Naive thymus-derived CD4-positive, alpha-beta T cell (primary cell): ENCODE results near the gene BHLHE23. TPM values are rescaled to one million over a fixed set of nuclear protein-coding genes. Genes with fewer than 3 reads are reported as not detected.

Experiments used
- ATAC-seq: fragments of 150-1000 bp; cut with Tn5 transposase; 2 replicates; pipeline ENCODE4 v1.10.0; 2021; ENCODE audit warnings: mild to moderate bottlenecking, moderate library complexity
- CTCF ChIA-PET: fragments of 350-600 bp; sonication (Branson Sonifier 250); formaldehyde crosslinking; loops from one replicate; lab custom pipeline; 2021; ENCODE audit warnings: antibody characterized with exemption; lab: Charles Lee
- POLR2A ChIA-PET: fragments of 350-600 bp; sonication (Branson Sonifier 250); formaldehyde crosslinking; loops from one replicate; lab custom pipeline; 2021; ENCODE audit warnings: antibody characterized with exemption, inconsistent platforms; lab: Charles Lee
- DNase-seq, 9 donors: peaks; one replicate each; pipeline versions ENCODE4 v3.0.0 to v3.0.0-alpha.2; 2020 to 2022; ENCODE audit warnings: mixed read lengths in 1 of 9
- H3K27ac ChIP-seq: one replicate; pipeline ENCODE4 v1.7.0; 2013; ENCODE audit warnings: mild to moderate bottlenecking, low read depth, low read length, moderate library complexity
- H3K27me3 ChIP-seq, 2 donors: one replicate each; pipeline ENCODE4 v1.7.0; 2013; ENCODE audit warnings: low read length in 2 of 2, mild to moderate bottlenecking in 2 of 2, moderate library complexity in 2 of 2; ENCODE audit not compliant: control insufficient read depth in 2 of 2, insufficient read depth in 2 of 2
- H3K36me3 ChIP-seq, 3 experiments: 1 replicate in 2 of 3; 2 replicates in 1 of 3; pipeline ENCODE4 v1.7.0; 2013; ENCODE audit warnings: low read length in 3 of 3, mild to moderate bottlenecking in 3 of 3, moderate library complexity in 1 of 3; ENCODE audit not compliant: insufficient read depth in 3 of 3, control insufficient read depth in 2 of 3
- H3K4me1 ChIP-seq, 2 donors: one replicate each; pipeline ENCODE4 v1.7.0; 2013; ENCODE audit warnings: low read length in 2 of 2, mild to moderate bottlenecking in 2 of 2, moderate library complexity in 1 of 2; ENCODE audit not compliant: control insufficient read depth in 2 of 2, insufficient read depth in 2 of 2
- H3K4me3 ChIP-seq: 2 replicates; pipeline ENCODE4 v1.7.0; 2013; ENCODE audit warnings: mild to moderate bottlenecking, low read length
- H3K9me3 ChIP-seq, 3 experiments: 1 replicate in 2 of 3; 2 replicates in 1 of 3; pipeline ENCODE4 v1.7.0; 2013; ENCODE audit warnings: low read length in 3 of 3; ENCODE audit not compliant: control insufficient read depth in 2 of 3
- H3K27ac Mint-ChIP-seq, 9 donors: one replicate each; pipeline ENCODE4 v1.8.0; 2020 to 2022; ENCODE audit warnings: mixed read lengths in 9 of 9, mild to moderate bottlenecking in 8 of 9, moderate library complexity in 5 of 9, inconsistent platforms in 2 of 9
- H3K27me3 Mint-ChIP-seq, 5 donors: one replicate each; pipeline ENCODE4 v1.8.0; 2021 to 2022; ENCODE audit warnings: mixed read lengths in 5 of 5, mild to moderate bottlenecking in 1 of 5
- H3K36me3 Mint-ChIP-seq, 5 donors: one replicate each; pipeline ENCODE4 v1.8.0; 2020 to 2022; ENCODE audit warnings: mixed read lengths in 5 of 5, mild to moderate bottlenecking in 3 of 5, inconsistent platforms in 1 of 5
- H3K4me1 Mint-ChIP-seq, 7 donors: one replicate each; pipeline ENCODE4 v1.8.0; 2020 to 2022; ENCODE audit warnings: mixed read lengths in 7 of 7, mild to moderate bottlenecking in 3 of 7, inconsistent platforms in 1 of 7
- H3K4me3 Mint-ChIP-seq, 10 donors: one replicate each; pipeline ENCODE4 v1.8.0; 2020 to 2022; ENCODE audit warnings: mild to moderate bottlenecking in 10 of 10, mixed read lengths in 10 of 10, moderate library complexity in 6 of 10, inconsistent platforms in 2 of 10
- H3K9me3 Mint-ChIP-seq, 11 donors: one replicate each; pipeline ENCODE4 v1.8.0; 2020 to 2022; ENCODE audit warnings: mixed read lengths in 11 of 11, mild to moderate bottlenecking in 4 of 11, inconsistent platforms in 1 of 11, moderate library complexity in 1 of 11
- intact Hi-C, 2 donors: fragments of 100-400 bp; cut with micrococcal nuclease; formaldehyde crosslinking; loops; one replicate each; pipeline ENCODE4 v1.15.1; 2023
- polyA plus RNA-seq, 2 donors: library from polyadenylated mRNA; unstranded; fragments of 300-500 nt; fragmentation: Illumina TruSeq; gene quantifications; one replicate each; pipeline ENCODE4 v1.2.3, GENCODE V29; 2021
- total RNA-seq, 6 experiments: library from RNA in 5 of 6; stranded (reverse) in 5 of 6; gene quantifications; 1 replicate in 5 of 6; 2 replicates in 1 of 6; pipeline ENCODE4 v1.2.3 and lab custom pipeline; 2021 to 2026

Gene BHLHE23
- total and polyA plus RNA-seq, 7 experiments from 2014 or later, result not detected

- no peak overlapping the region for H3K27ac ChIP-seq
- no peaks in the 10 kb centered on the region for H3K4me1 ChIP-seq
- no peaks in the 10 kb centered on the region for H3K36me3 ChIP-seq
- H3K9me3 ChIP-seq, result no peaks in the 10 kb centered on the region
- CTCF ChIA-PET, result no interaction called here
- POLR2A ChIA-PET, result no interaction called here
- Mint-ChIP-seq H3K27ac (peak overlapping the region in 1 of 9 donors; percentile 20), H3K9me3 (no peaks in the 10 kb centered on the region), H3K27me3 (peaks cover 6 to 19% (median 9%) of the 10 kb centered on the region in 5 donors), H3K36me3 (no peaks in the 10 kb centered on the region), H3K4me1 (peaks cover 7 to 31% (median 10%) of the 10 kb centered on the region in 7 donors), H3K4me3 (peak overlapping the region in 2 of 10 donors; percentile 9 to 62)
- DNase-seq, result no peak
- intact Hi-C loops, result no loop called here
- no peak for ATAC-seq
- H3K27me3 ChIP-seq, result peaks cover 0 to 3% of the 10 kb centered on the region in 2 donors
- H3K4me3 ChIP-seq, result no peak overlapping the region
These were observed 24.7 kb upstream of the BHLHE23 start for GRCh38 chr20:63031251-63032014.

DNA sequence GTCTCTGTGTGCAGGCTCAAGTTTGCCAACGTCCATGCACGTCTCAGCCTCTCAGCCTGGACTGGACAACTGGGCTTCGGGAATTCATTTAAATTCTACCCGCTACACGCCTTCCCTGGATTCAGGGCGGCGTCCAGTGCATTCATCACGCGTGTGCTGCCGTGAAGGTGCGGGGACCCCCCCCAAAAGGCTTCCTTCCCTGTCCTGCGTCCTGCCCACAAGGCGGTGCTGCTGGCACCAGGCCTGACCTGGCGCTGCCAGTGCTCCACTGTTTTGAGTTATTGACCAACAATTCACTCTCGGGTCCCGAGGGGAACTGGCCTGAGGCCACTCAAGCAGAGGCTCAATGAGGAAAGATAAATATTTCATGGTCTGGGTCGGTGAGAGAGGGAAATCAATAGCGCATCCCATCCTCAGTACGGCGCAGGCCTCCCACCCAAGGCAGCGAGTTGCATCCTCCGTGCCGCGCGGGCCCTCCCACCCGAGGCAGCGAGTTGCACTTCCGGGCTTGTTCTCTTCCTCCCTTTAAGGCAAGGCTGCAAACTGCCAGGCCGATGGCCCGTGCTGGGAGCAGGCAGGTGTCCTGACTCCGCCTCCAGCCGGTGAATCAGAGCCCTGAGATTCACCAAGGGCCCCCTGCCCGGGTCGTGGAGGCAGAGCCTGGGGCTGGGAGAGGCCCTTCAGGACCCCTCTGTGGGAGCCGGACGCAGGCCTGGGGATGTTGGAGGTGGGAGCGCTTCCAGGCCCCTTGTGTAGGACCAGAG lies 22.8 kb upstream of the BHLHE23 start:
- no peaks in the 10 kb centered on the region for H3K9me3 ChIP-seq
- no peak overlapping the region for H3K27ac ChIP-seq
- Mint-ChIP-seq H3K36me3 (no peaks in the 10 kb centered on the region), H3K27ac (peak overlapping the region in 5 of 9 donors; percentile 45 to 84 (median 75)), H3K4me1 (peaks cover 8 to 38% (median 12%) of the 10 kb centered on the region in 7 donors), H3K9me3 (no peaks in the 10 kb centered on the region), H3K4me3 (peak overlapping the region in 8 of 10 donors; percentile 42 to 80 (median 72)), H3K27me3 (peaks cover 6 to 28% (median 9%) of the 10 kb centered on the region in 5 donors)
- no peaks in the 10 kb centered on the region for H3K36me3 ChIP-seq
- H3K4me3 ChIP-seq, result no peak overlapping the region
- ChIA-PET CTCF (no interaction called here), POLR2A (no interaction called here)
- DNase-seq (peak in 4 of 9 donors; percentile 33 to 54 (median 48)), ATAC-seq (no peak)
- intact Hi-C loops, result no loop called here
- peaks cover 0 to 3% of the 10 kb centered on the region in 2 donors for H3K4me1 ChIP-seq
- peaks cover 0 to 3% of the 10 kb centered on the region in 2 donors for H3K27me3 ChIP-seq

GRCh38 chr20:63028461-63028921 lies 21.7 kb upstream of the BHLHE23 start:
- Histone ChIP-seq H3K36me3 (no peaks in the 10 kb centered on the region), H3K4me3 (no peak overlapping the region), H3K9me3 (no peaks in the 10 kb centered on the region), H3K27me3 (peaks cover 0 to 3% of the 10 kb centered on the region in 2 donors), H3K4me1 (peaks cover 0 to 3% of the 10 kb centered on the region in 2 donors), H3K27ac (no peak overlapping the region)
- peaks cover 6 to 28% (median 9%) of the 10 kb centered on the region in 5 donors for H3K27me3 Mint-ChIP-seq
- no peaks in the 10 kb centered on the region for H3K36me3 Mint-ChIP-seq
- peak overlapping the region in 1 of 9 donors; percentile 48 for H3K27ac Mint-ChIP-seq
- POLR2A ChIA-PET, result interaction anchor here (0.5 kb wide), 1 partner anchor 57 kb away, joined by 6 read pairs; no protein-coding TSS in a partner anchor
- H3K9me3 Mint-ChIP-seq, result no peaks in the 10 kb centered on the region
- peak in 1 of 9 donors; percentile 14 for DNase-seq
- ATAC-seq, result no peak
- peaks cover 8 to 34% (median 10%) of the 10 kb centered on the region in 7 donors for H3K4me1 Mint-ChIP-seq
- CTCF ChIA-PET, result interaction anchor here (0.9 to 1.0 kb wide), 2 partner anchors 19 to 254 kb away, joined by 3 read pairs; no protein-coding TSS in a partner anchor
- intact Hi-C loops, result loop anchor here in 1 of 2 donors (1.0 kb wide), 1 partner anchor 18 kb away; no protein-coding TSS in a partner anchor
- H3K4me3 Mint-ChIP-seq, result peak overlapping the region in 6 of 10 donors; percentile 29 to 80 (median 64)

DNA sequence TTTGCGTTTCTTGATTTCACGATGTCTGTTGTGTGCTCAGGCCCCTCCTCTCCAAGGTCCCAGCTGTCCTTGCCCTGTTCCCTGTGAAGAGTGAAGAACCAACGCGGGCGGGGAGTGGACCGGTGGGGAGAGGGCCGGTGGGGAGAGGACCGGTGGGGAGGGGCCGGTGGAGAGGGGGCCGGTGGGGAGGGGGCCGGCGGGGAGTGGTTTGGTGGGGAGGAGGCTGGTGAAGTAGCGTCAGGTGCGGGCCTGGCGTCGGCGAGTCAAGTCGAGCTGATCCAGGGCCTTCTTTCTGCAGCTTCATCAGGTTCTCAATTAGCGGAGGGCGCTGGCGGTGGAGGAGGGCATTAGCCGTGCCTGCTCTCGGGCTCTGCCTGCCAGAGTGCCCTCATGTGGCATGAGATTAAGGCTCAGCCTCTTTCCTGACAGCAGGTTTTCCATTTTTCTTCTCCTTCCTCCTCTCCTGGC lies 21.2 kb upstream of the BHLHE23 start:
- Histone ChIP-seq H3K9me3 (no peaks in the 10 kb centered on the region), H3K4me1 (peaks cover 0 to 3% of the 10 kb centered on the region in 2 donors), H3K27ac (no peak overlapping the region), H3K4me3 (no peak overlapping the region), H3K27me3 (peaks cover 0 to 3% of the 10 kb centered on the region in 2 donors), H3K36me3 (no peaks in the 10 kb centered on the region)
- Mint-ChIP-seq H3K9me3 (no peaks in the 10 kb centered on the region), H3K36me3 (no peaks in the 10 kb centered on the region), H3K27me3 (peaks cover 4 to 31% (median 6%) of the 10 kb centered on the region in 5 donors), H3K27ac (peak overlapping the region in 4 of 9 donors; percentile 59 to 69 (median 67)), H3K4me1 (peaks cover 4 to 29% (median 6%) of the 10 kb centered on the region in 7 donors), H3K4me3 (peak overlapping the region in 7 of 10 donors; percentile 19 to 80 (median 54))
- intact Hi-C loops, result loop anchor here in 1 of 2 donors (1.0 kb wide), 1 partner anchor 18 kb away; no protein-coding TSS in a partner anchor
- DNase-seq (peak in 2 of 9 donors; percentile 37 to 41), ATAC-seq (no peak)
- ChIA-PET CTCF (interaction anchor here (0.9 to 1.0 kb wide), 2 partner anchors 19 to 253 kb away, joined by 3 read pairs; no protein-coding TSS in a partner anchor), POLR2A (interaction anchor here (0.5 to 1.0 kb wide), 2 partner anchors 9 to 57 kb away, joined by 4 to 6 read pairs; no protein-coding TSS in a partner anchor)

DNA sequence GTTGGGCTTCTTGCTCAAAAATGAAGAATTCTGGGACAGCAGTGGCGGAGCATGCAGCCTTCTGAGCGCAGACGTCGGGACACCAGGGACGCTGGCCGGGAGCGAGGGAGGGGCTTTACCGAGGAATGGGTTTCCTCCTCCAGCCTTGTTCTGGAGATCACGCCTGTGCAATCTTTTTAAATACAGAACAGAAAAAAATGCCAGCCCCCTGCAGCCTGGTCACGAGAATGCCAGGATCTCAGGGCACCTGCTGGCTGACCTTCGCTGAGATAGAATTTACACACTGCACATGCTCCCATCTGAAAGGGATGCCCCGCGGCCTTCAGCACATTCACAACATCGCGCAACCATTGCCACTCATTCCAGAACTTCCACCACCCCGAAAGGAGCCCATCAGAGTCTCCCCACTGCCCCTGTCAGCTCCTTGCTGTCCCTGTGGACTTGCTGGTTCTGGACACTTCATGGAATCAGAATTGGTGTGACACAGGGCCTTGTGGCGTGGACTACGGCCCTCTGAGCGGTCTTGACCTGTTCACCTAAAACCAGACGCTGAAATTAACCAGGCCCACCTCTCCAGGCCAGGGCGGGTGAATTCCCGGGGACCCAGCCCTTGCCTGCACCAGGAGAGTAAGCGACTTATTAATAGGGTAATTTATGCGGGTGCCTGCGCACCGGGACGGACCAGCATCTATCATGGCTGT lies 20.6 kb upstream of the BHLHE23 start:
- peaks cover 0 to 3% of the 10 kb centered on the region in 2 donors for H3K27me3 ChIP-seq
- POLR2A ChIA-PET, result interaction anchor here (0.6 to 1.6 kb wide), 4 partner anchors 9 to 76 kb away, joined by 3 to 7 read pairs (median 4); no protein-coding TSS in a partner anchor
- ATAC-seq (no peak), DNase-seq (no peak)
- peaks cover 0 to 3% of the 10 kb centered on the region in 2 donors for H3K4me1 ChIP-seq
- H3K36me3 ChIP-seq, result no peaks in the 10 kb centered on the region
- no peak overlapping the region for H3K27ac ChIP-seq
- CTCF ChIA-PET, result no interaction called here
- no peak overlapping the region for H3K4me3 ChIP-seq
- peak overlapping the region in 5 of 10 donors; percentile 17 to 79 (median 53) for H3K4me3 Mint-ChIP-seq
- H3K9me3 Mint-ChIP-seq, result no peaks in the 10 kb centered on the region
- intact Hi-C loops, result no loop called here
- peaks cover 0 to 24% (median 3%) of the 10 kb centered on the region in 7 donors for H3K4me1 Mint-ChIP-seq
- no peaks in the 10 kb centered on the region for H3K36me3 Mint-ChIP-seq
- H3K9me3 ChIP-seq, result no peaks in the 10 kb centered on the region
- H3K27me3 Mint-ChIP-seq, result peaks cover 0 to 31% (median 6%) of the 10 kb centered on the region in 5 donors
- H3K27ac Mint-ChIP-seq, result no peak overlapping the region
